Activated CD4-positive, alpha-beta memory T cell treated with anti-CD3 and anti-CD28 coated beads for 36 hours (primary cell): ENCODE data around the gene CFAP251. TPM values are rescaled to one million over a fixed set of nuclear protein-coding genes. Genes with fewer than 3 reads are reported as not detected.

Experiments used
- CTCF ChIA-PET: fragments of 350-600 bp; sonication (Branson Sonifier 250); formaldehyde crosslinking; loops from one replicate; lab custom pipeline; 2021; ENCODE audit warnings: antibody characterized with exemption, inconsistent platforms; lab: Charles Lee
- POLR2A ChIA-PET: fragments of 350-600 bp; sonication (Branson Sonifier 250); formaldehyde crosslinking; loops from one replicate; lab custom pipeline; 2021; ENCODE audit warnings: antibody characterized with exemption; lab: Charles Lee
- DNase-seq: peaks from one replicate; pipeline ENCODE4 v3.0.0-alpha.2; 2020
- H3K27ac Mint-ChIP-seq: one replicate; pipeline ENCODE4 v1.8.0; 2021; ENCODE audit warnings: mixed read lengths
- H3K27me3 Mint-ChIP-seq: one replicate; pipeline ENCODE4 v1.8.0; 2021; ENCODE audit warnings: mixed read lengths
- H3K36me3 Mint-ChIP-seq: one replicate; pipeline ENCODE4 v1.8.0; 2021; ENCODE audit warnings: mixed read lengths
- H3K4me1 Mint-ChIP-seq: one replicate; pipeline ENCODE4 v1.8.0; 2021; ENCODE audit warnings: low read depth, mixed read lengths
- H3K4me3 Mint-ChIP-seq: one replicate; pipeline ENCODE4 v1.8.0; 2021; ENCODE audit warnings: mild to moderate bottlenecking, mixed read lengths
- H3K9me3 Mint-ChIP-seq: one replicate; pipeline ENCODE4 v1.8.0; 2021; ENCODE audit warnings: mixed read lengths
- intact Hi-C: fragments of 100-400 bp; cut with micrococcal nuclease; formaldehyde crosslinking; loops from one replicate; pipeline ENCODE4 v1.15.1; 2023
- total RNA-seq, 2 experiments: library from RNA; stranded (reverse); gene quantifications; one replicate each; pipeline ENCODE4 v1.2.3, GENCODE V29; 2021

The CFAP251 gene
- total RNA-seq, 2 experiments from 2014 or later = 1.3 to 1.6 TPM

- POLR2A ChIA-PET = no interaction called here
- intact Hi-C loops = no loop called here
- Mint-ChIP-seq H3K36me3 (no peaks in the 10 kb centered on the region), H3K4me3 (no peak overlapping the region), H3K27ac (no peak overlapping the region), H3K4me1 (no peaks in the 10 kb centered on the region), H3K27me3 (peaks cover 1% of the 10 kb centered on the region), H3K9me3 (no peaks in the 10 kb centered on the region)
- DNase-seq = no peak
- CTCF ChIA-PET = interaction anchor here (1.2 kb wide), 1 partner anchor 175 kb away, joined by 3 read pairs; no protein-coding TSS in a partner anchor
These were observed 29.6 kb downstream of the CFAP251 start for GRCh38 chr12:121947981-121948380.

- Mint-ChIP-seq H3K27ac (no peak overlapping the region), H3K4me1 (no peaks in the 10 kb centered on the region), H3K36me3 (no peaks in the 10 kb centered on the region), H3K27me3 (peaks cover 1% of the 10 kb centered on the region), H3K4me3 (no peak overlapping the region), H3K9me3 (no peaks in the 10 kb centered on the region)
- CTCF ChIA-PET = interaction anchor here (0.7 kb wide), 1 partner anchor 83 kb away, joined by 3 read pairs; no protein-coding TSS in a partner anchor
- POLR2A ChIA-PET = no interaction called here
- no peak for DNase-seq
- intact Hi-C loops = no loop called here
These were observed 31.4 kb downstream of the CFAP251 start for GRCh38 chr12:121949648-121950397.

GRCh38 chr12:121953117-121953692, 34.8 kb downstream of the CFAP251 start:
- peaks cover 1% of the 10 kb centered on the region for H3K27me3 Mint-ChIP-seq
- H3K9me3 Mint-ChIP-seq = no peaks in the 10 kb centered on the region
- intact Hi-C loops = no loop called here
- no peak overlapping the region for H3K4me3 Mint-ChIP-seq
- DNase-seq = no peak
- CTCF ChIA-PET = no interaction called here
- H3K4me1 Mint-ChIP-seq = no peaks in the 10 kb centered on the region
- POLR2A ChIA-PET = no interaction called here
- no peaks in the 10 kb centered on the region for H3K36me3 Mint-ChIP-seq
- no peak overlapping the region for H3K27ac Mint-ChIP-seq

DNA sequence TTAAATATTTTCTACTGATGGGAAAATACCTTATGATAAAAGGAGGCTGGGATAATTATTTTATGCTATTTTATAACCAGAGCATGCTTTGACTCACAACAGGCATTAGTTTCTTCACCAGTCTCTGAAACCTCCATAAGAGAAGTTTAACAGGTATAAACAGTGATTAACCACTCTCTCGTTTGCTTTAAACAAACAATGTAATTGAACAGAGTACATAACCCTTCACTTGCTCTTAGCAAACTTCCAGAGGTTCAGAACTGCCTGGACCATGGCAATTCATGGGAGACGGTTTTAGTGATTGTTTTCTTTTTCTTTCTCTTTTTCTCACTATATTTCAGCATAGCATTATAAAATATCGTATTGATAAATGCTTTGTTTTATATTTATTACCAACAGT, 35.3 kb downstream of the CFAP251 start:
- intact Hi-C loops = no loop called here
- CTCF ChIA-PET = no interaction called here
- H3K4me3 Mint-ChIP-seq = no peak overlapping the region
- POLR2A ChIA-PET = interaction anchor here (0.6 kb wide), 1 partner anchor 1612 kb away, joined by 3 read pairs; no protein-coding TSS in a partner anchor
- H3K36me3 Mint-ChIP-seq = no peaks in the 10 kb centered on the region
- no peak overlapping the region for H3K27ac Mint-ChIP-seq
- peaks cover 1% of the 10 kb centered on the region for H3K27me3 Mint-ChIP-seq
- no peak for DNase-seq
- no peaks in the 10 kb centered on the region for H3K4me1 Mint-ChIP-seq
- no peaks in the 10 kb centered on the region for H3K9me3 Mint-ChIP-seq

DNA sequence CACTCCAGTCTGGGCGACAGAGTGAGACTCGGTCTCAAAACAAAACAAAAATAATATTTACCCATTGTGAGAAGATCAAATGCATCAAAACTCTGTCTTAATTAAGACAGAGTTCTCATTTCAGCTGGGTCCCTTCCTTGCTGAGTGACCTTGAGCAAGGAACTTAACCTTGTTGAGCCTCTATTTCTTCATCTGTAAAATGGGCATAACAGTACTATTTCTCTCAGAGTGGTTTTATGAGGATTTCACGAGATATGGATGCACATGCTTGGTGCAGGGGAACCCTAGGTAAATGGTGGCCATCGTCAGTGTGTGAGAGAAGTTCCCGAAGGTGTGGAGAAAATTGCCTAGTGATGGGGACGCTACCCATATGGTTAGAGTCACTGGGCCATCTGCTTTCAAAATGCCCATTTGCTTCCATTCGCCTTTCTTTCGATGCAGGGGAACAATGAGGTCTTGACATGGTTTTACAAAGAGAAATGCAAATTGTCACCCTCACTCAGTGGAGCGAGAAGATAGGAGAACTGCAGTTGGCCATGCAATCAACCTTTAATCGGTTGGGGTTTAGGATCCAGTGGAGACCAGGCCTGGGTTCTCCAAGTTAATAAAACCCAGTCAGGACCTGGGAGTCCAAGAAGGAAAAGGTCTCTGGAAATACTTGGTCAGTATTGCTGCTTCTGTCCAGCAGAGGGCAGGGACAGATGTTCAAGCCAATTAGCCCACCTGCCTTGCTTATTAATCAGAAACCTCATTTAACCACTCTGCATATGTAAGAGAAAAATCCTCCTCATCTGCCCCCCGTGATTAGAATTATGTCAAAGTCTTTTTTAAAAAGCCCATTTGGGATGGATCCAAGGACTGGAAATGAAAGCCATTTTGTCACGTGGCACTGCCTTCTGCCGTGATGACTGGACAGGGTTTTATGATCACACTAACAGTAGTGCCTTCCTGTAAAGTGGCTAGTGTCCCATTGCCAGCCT, 37.2 kb downstream of the CFAP251 start:
- H3K9me3 Mint-ChIP-seq = no peaks in the 10 kb centered on the region
- ChIA-PET CTCF (no interaction called here), POLR2A (no interaction called here)
- H3K27me3 Mint-ChIP-seq = no peaks in the 10 kb centered on the region
- DNase-seq = no peak
- intact Hi-C loops = no loop called here
- no peak overlapping the region for H3K27ac Mint-ChIP-seq
- no peaks in the 10 kb centered on the region for H3K4me1 Mint-ChIP-seq
- H3K4me3 Mint-ChIP-seq = no peak overlapping the region
- no peaks in the 10 kb centered on the region for H3K36me3 Mint-ChIP-seq

GRCh38 chr12:121957861-121958515, 39.6 kb downstream of the CFAP251 start:
- Mint-ChIP-seq H3K27me3 (no peaks in the 10 kb centered on the region), H3K4me3 (no peak overlapping the region), H3K9me3 (no peaks in the 10 kb centered on the region), H3K27ac (no peak overlapping the region), H3K36me3 (no peaks in the 10 kb centered on the region), H3K4me1 (no peaks in the 10 kb centered on the region)
- ChIA-PET POLR2A (no interaction called here), CTCF (interaction anchor here (0.7 kb wide), 1 partner anchor 196 kb away, joined by 3 read pairs; no protein-coding TSS in a partner anchor)
- no peak for DNase-seq
- intact Hi-C loops = no loop called here

GRCh38 chr12:121958541-121959240, 40.3 kb downstream of the CFAP251 start:
- ChIA-PET POLR2A (no interaction called here), CTCF (interaction anchor here (0.7 kb wide), 1 partner anchor 195 kb away, joined by 3 read pairs; no protein-coding TSS in a partner anchor)
- Mint-ChIP-seq H3K27ac (no peak overlapping the region), H3K27me3 (no peaks in the 10 kb centered on the region), H3K36me3 (no peaks in the 10 kb centered on the region), H3K4me3 (no peak overlapping the region), H3K4me1 (no peaks in the 10 kb centered on the region), H3K9me3 (no peaks in the 10 kb centered on the region)
- intact Hi-C loops = no loop called here
- no peak for DNase-seq

DNA sequence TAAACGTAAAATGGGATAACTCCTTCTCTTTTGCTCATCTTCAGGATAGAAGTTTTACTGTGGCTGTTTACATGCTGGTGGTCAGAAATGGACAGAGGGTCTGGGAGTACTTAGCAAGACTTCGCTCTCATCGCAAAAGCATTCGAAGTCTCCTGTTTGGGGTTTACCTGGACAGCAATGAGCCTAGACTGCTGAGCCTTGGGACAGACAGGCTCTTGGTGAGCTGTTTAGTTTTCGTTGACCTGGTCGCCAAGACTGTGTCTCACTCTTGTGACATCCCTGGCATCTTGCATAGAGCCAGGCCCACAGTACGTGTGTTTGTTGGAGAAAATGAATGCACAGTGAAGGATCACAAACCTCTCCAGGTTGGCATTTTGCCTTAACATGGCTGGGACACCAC, 42.1 kb downstream of the CFAP251 start:
- no peaks in the 10 kb centered on the region for H3K4me1 Mint-ChIP-seq
- no peaks in the 10 kb centered on the region for H3K9me3 Mint-ChIP-seq
- ChIA-PET CTCF (interaction anchor here (0.7 kb wide), 1 partner anchor 166 kb away, joined by 3 read pairs; no protein-coding TSS in a partner anchor), POLR2A (no interaction called here)
- intact Hi-C loops = no loop called here
- H3K27ac Mint-ChIP-seq = no peak overlapping the region
- no peak for DNase-seq
- H3K27me3 Mint-ChIP-seq = no peaks in the 10 kb centered on the region
- H3K4me3 Mint-ChIP-seq = no peak overlapping the region
- H3K36me3 Mint-ChIP-seq = no peaks in the 10 kb centered on the region

DNA sequence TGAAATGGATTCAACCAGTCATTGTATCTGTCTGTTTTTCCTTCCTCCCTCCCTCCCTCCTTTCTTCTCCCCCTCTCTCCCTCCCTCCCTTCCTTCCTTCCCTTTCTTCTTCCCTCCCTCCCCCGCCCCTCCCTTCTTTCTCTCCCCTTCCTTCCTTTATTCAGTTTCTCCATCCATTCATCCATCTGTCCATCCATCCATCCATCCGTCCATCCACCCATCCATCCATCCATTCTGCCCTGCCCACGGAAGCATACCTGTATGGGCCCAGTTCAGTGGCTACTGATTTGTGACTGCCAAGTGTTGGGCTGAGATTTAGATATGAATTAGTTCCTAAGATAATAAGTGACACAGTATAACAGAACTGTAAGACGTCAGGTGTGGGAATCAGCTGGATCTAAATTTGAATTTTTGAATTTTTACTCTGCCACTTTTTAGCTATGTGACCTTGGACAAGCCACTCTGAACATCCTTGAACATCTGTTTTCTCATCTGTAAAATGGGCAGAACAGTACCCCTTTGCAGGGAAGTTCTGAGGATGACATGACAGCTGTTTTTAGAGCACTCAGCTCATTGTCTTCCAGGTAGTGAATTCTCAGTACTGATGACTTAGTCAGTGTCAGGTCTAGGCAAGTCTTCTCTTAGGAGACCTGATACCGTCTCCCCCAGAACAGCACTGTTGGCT, 42.9 kb downstream of the CFAP251 start:
- H3K4me1 Mint-ChIP-seq = no peaks in the 10 kb centered on the region
- no peak for DNase-seq
- H3K36me3 Mint-ChIP-seq = no peaks in the 10 kb centered on the region
- no peaks in the 10 kb centered on the region for H3K9me3 Mint-ChIP-seq
- H3K27ac Mint-ChIP-seq = no peak overlapping the region
- H3K4me3 Mint-ChIP-seq = no peak overlapping the region
- no peaks in the 10 kb centered on the region for H3K27me3 Mint-ChIP-seq
- ChIA-PET POLR2A (no interaction called here), CTCF (interaction anchor here (0.6 to 0.7 kb wide), 2 partner anchors 167 to 954 kb away, joined by 3 read pairs; no protein-coding TSS in a partner anchor)
- intact Hi-C loops = no loop called here

GRCh38 chr12:121963341-121964018, 45.1 kb downstream of the CFAP251 start:
- no peaks in the 10 kb centered on the region for H3K9me3 Mint-ChIP-seq
- intact Hi-C loops = no loop called here
- no peaks in the 10 kb centered on the region for H3K27me3 Mint-ChIP-seq
- ChIA-PET POLR2A (no interaction called here), CTCF (no interaction called here)
- H3K4me3 Mint-ChIP-seq = no peak overlapping the region
- H3K27ac Mint-ChIP-seq = no peak overlapping the region
- no peaks in the 10 kb centered on the region for H3K36me3 Mint-ChIP-seq
- no peak for DNase-seq
- no peaks in the 10 kb centered on the region for H3K4me1 Mint-ChIP-seq
